H1 (cell line): ENCODE data around the gene NFKBIE. TPM values are rescaled to one million over a fixed set of nuclear protein-coding genes. Genes with fewer than 3 reads are reported as not detected.

ENCODE experiments used
- CTCF ChIA-PET: fragments of 300-600 bp; sonication (Branson Sonifier 250); formaldehyde crosslinking; loops from one replicate; lab custom pipeline; 2021; ENCODE audit not compliant: partially characterized antibody; lab: Charles Lee
- POLR2A ChIA-PET: fragments of 300-600 bp; sonication (Branson Sonifier 250); formaldehyde crosslinking; loops from one replicate; lab custom pipeline; 2021; ENCODE audit warnings: inconsistent platforms; ENCODE audit not compliant: partially characterized antibody; lab: Charles Lee
- DNase-seq, 2 experiments: peaks; one replicate each; pipeline versions ENCODE4 v3.0.0 to v3.0.0-alpha.2; 2010 to 2022; ENCODE audit warnings: low spot score in 2 of 2, low read depth in 1 of 2, mixed read lengths in 1 of 2
- FAIRE-seq: peaks from 2 replicates; lab custom pipeline; 2011; peaks lifted over from hg19 to GRCh38; lab: Jason Lieb, UNC
- H2AFZ ChIP-seq: 2 replicates; pipeline ENCODE4 v1.8.1; 2012; ENCODE audit warnings: low read length, inconsistent platforms
- H2AK5ac ChIP-seq: 2 replicates; pipeline ENCODE4 v1.6.1; 2013; ENCODE audit warnings: low read depth, low read length
- H2BK120ac ChIP-seq: replicated peaks from 2 replicates; pipeline ENCODE3; 2013; ENCODE audit warnings: low read depth, low read length, inconsistent platforms
- H2BK12ac ChIP-seq: 2 replicates; pipeline ENCODE4 v1.6.1; 2013; ENCODE audit warnings: low read depth, low read length
- H2BK15ac ChIP-seq: 2 replicates; pipeline ENCODE4 v1.6.1; 2013; ENCODE audit warnings: low read length
- H2BK20ac ChIP-seq: 2 replicates; pipeline ENCODE4 v1.6.1; 2013; ENCODE audit warnings: low read length
- H2BK5ac ChIP-seq: 2 replicates; pipeline ENCODE4 v1.6.1; 2013; ENCODE audit warnings: low read depth, low read length
- H3K14ac ChIP-seq: 2 replicates; pipeline ENCODE4 v1.6.1; 2013; ENCODE audit warnings: inconsistent platforms; ENCODE audit not compliant: insufficient read length
- H3K18ac ChIP-seq: 2 replicates; pipeline ENCODE4 v1.6.1; 2013; ENCODE audit warnings: low read length; ENCODE audit errors: extremely low read depth
- H3K23ac ChIP-seq: 2 replicates; pipeline ENCODE4 v1.6.1; 2013; ENCODE audit warnings: inconsistent platforms; ENCODE audit not compliant: insufficient read length
- H3K23me2 ChIP-seq: 2 replicates; pipeline ENCODE4 v1.6.1; 2013; ENCODE audit warnings: low read depth, low read length
- H3K27ac ChIP-seq: 2 replicates; pipeline ENCODE4 v1.6.1; 2011; ENCODE audit warnings: low read depth, low read length, inconsistent platforms
- H3K27me3 ChIP-seq, 4 experiments: replicated peaks in 1 of 4; 1 replicate in 1 of 4; 2 replicates in 3 of 4; pipeline versions ENCODE4 v1.6.1 to v1.8.1; 2011 to 2013; ENCODE audit warnings: low read length in 3 of 4, mild to moderate bottlenecking in 3 of 4, inconsistent platforms in 2 of 4, mixed read lengths in 2 of 4, moderate library complexity in 1 of 4; ENCODE audit not compliant: control insufficient read depth in 3 of 4, insufficient read depth in 3 of 4; ENCODE audit errors: extremely low read depth in 1 of 4
- H3K36me3 ChIP-seq, 4 experiments: 2 replicates each; pipeline versions ENCODE4 v1.6.1 to v1.8.1; 2011 to 2013; ENCODE audit warnings: mild to moderate bottlenecking in 4 of 4, low read length in 3 of 4, moderate library complexity in 2 of 4, control low read depth in 1 of 4, inconsistent platforms in 1 of 4; ENCODE audit not compliant: insufficient read depth in 4 of 4, control insufficient read depth in 2 of 4
- H3K4ac ChIP-seq: replicated peaks from 2 replicates; pipeline ENCODE3; 2013; ENCODE audit warnings: low read length, low read depth, mixed read lengths, inconsistent platforms; ENCODE audit not compliant: insufficient read length
- H3K4me1 ChIP-seq, 4 experiments: replicated peaks in 1 of 4; 1 replicate in 1 of 4; 2 replicates in 3 of 4; pipeline versions ENCODE4 v1.6.1 to v1.8.1; 2011 to 2013; ENCODE audit warnings: low read length in 3 of 4, inconsistent platforms in 2 of 4, mixed read lengths in 1 of 4; ENCODE audit not compliant: insufficient read depth in 4 of 4, control insufficient read depth in 3 of 4
- H3K4me2 ChIP-seq, 2 experiments: 2 replicates each; pipeline versions ENCODE4 v1.6.1 to v1.8.1; 2011 to 2013; ENCODE audit warnings: low read depth in 2 of 2, low read length in 2 of 2, control low read depth in 1 of 2, inconsistent platforms in 1 of 2, mild to moderate bottlenecking in 1 of 2; ENCODE audit not compliant: insufficient read depth in 1 of 2
- H3K4me3 ChIP-seq, 4 experiments: fragments of 200-600, 300-600 bp in 1 of 4; sonication (generic), shearing (Covaris generic), sonication (Bioruptor Twin) in 1 of 4; 2 replicates each; pipeline versions ENCODE4 v1.5.1 to v1.8.1; 2011 to 2016; ENCODE audit warnings: low read length in 4 of 4, low read depth in 3 of 4, control low read depth in 2 of 4, inconsistent platforms in 2 of 4, mild to moderate bottlenecking in 2 of 4, mixed read lengths in 1 of 4, moderate library complexity in 1 of 4; ENCODE audit not compliant: insufficient read depth in 2 of 4; ENCODE audit errors: extremely low read depth in 1 of 4
- H3K56ac ChIP-seq: replicated peaks from 2 replicates; pipeline ENCODE3; 2013; ENCODE audit warnings: low read depth, mild to moderate bottlenecking, mixed read lengths, low read length, inconsistent platforms; ENCODE audit not compliant: insufficient read length
- H3K79me1 ChIP-seq: 2 replicates; pipeline ENCODE4 v1.6.1; 2013; ENCODE audit warnings: low read depth, low read length, control low read depth
- H3K79me2 ChIP-seq, 2 experiments: 2 replicates each; pipeline versions ENCODE4 v1.6.1 to v1.8.1; 2012 to 2013; ENCODE audit warnings: low read length in 2 of 2, mild to moderate bottlenecking in 2 of 2, inconsistent platforms in 1 of 2; ENCODE audit not compliant: insufficient read depth in 2 of 2, control insufficient read depth in 1 of 2
- H3K9ac ChIP-seq, 4 experiments: replicated peaks in 1 of 4; 1 replicate in 1 of 4; 2 replicates in 3 of 4; pipeline versions ENCODE4 v1.6.1 to v1.8.1; 2011 to 2013; ENCODE audit warnings: low read depth in 3 of 4, low read length in 3 of 4, control low read depth in 2 of 4, mild to moderate bottlenecking in 2 of 4, moderate library complexity in 2 of 4, inconsistent platforms in 1 of 4; ENCODE audit errors: extremely low read depth in 1 of 4
- H3K9me3 ChIP-seq, 2 experiments: 2 replicates each; pipeline versions ENCODE4 v1.6.1 to v1.8.1; 2012 to 2013; ENCODE audit warnings: mild to moderate bottlenecking in 2 of 2, moderate library complexity in 2 of 2, control low read depth in 1 of 2, inconsistent platforms in 1 of 2, low read depth in 1 of 2, low read length in 1 of 2, mixed read lengths in 1 of 2; ENCODE audit not compliant: insufficient read depth in 2 of 2
- H4K20me1 ChIP-seq, 2 experiments: replicated peaks in 1 of 2; 2 replicates each; pipeline versions ENCODE3 to v1.8.1; 2011 to 2013; ENCODE audit warnings: inconsistent platforms in 2 of 2, low read length in 2 of 2, mild to moderate bottlenecking in 1 of 2; ENCODE audit not compliant: insufficient read depth in 2 of 2, control insufficient read depth in 1 of 2
- H4K5ac ChIP-seq: 2 replicates; pipeline ENCODE4 v1.6.1; 2013; ENCODE audit warnings: low read length, low read depth, mixed read lengths, inconsistent platforms; ENCODE audit not compliant: insufficient read length
- H4K8ac ChIP-seq: 2 replicates; pipeline ENCODE4 v1.8.0; 2013; ENCODE audit warnings: mild to moderate bottlenecking, moderate library complexity, low read length, inconsistent platforms; ENCODE audit not compliant: insufficient read depth; ENCODE audit errors: extremely low read depth
- H4K91ac ChIP-seq: replicated peaks from 2 replicates; pipeline ENCODE3; 2013; ENCODE audit warnings: low read length, mixed read lengths, inconsistent platforms; ENCODE audit not compliant: insufficient read length
- BACH1 ChIP-seq: IDR thresholded peaks from 2 replicates; pipeline ENCODE4 v1.6.1; 2012; ENCODE audit warnings: low read length, improper control_type of control experiment
- CBX8 ChIP-seq: fragments of 300-800, 300-1000 bp; sonication (generic); IDR thresholded peaks from 2 replicates; pipeline ENCODE4 v1.7.1; 2016; ENCODE audit warnings: low read depth, low read length, borderline replicate concordance
- E2F6 ChIP-seq: IDR thresholded peaks from 2 replicates; pipeline ENCODE4 v1.6.1; 2012; ENCODE audit warnings: inconsistent platforms
- JUND ChIP-seq: IDR thresholded peaks from 2 replicates; pipeline ENCODE4 v1.6.1; 2011; ENCODE audit warnings: mild to moderate bottlenecking, improper control_type of control experiment, low read length
- POLR2A ChIP-seq, 2 experiments: IDR thresholded peaks; 1 replicate in 1 of 2; 2 replicates in 1 of 2; pipeline ENCODE4 v1.6.1; 2011; ENCODE audit warnings: low read depth in 2 of 2, low read length in 2 of 2, mild to moderate bottlenecking in 2 of 2; ENCODE audit errors: control extremely low read depth in 1 of 2
- RAD21 ChIP-seq, 2 experiments: IDR thresholded peaks in 1 of 2; conservative IDR thresholded peaks in 1 of 2; 2 replicates each; pipeline ENCODE4 v1.6.1; 2011; ENCODE audit warnings: low read depth in 2 of 2, low read length in 2 of 2, improper control_type of control experiment in 1 of 2, inconsistent platforms in 1 of 2, mild to moderate bottlenecking in 1 of 2, moderate library complexity in 1 of 2
- SIN3A ChIP-seq, 2 experiments: IDR thresholded peaks in 1 of 2; conservative IDR thresholded peaks in 1 of 2; 2 replicates each; pipeline ENCODE4 v1.6.1; 2011 to 2012; ENCODE audit warnings: low read length in 2 of 2, improper control_type of control experiment in 1 of 2, low read depth in 1 of 2, mild to moderate bottlenecking in 1 of 2
- WGBS, 2 experiments: shearing (Covaris generic) in 1 of 2; methylation state at CpG; one replicate each; pipeline versions ENCODE4 v1.1.6 to v1.1.7; 2013 to 2015; ENCODE audit warnings: low lambda C conversion rate in 2 of 2, mixed read lengths in 2 of 2, inconsistent platforms in 1 of 2, low coverage in 1 of 2, missing lambda C conversion rate in 1 of 2; ENCODE audit not compliant: insufficient replicate concordance in 2 of 2, insufficient coverage in 1 of 2, insufficient read length in 1 of 2; ENCODE audit errors: extremely low coverage in 1 of 2, missing lambda C conversion rate in 1 of 2; 5-methylcytosine and 5-hydroxymethylcytosine counted together
- polyA plus RNA-seq, 7 experiments: library from polyadenylated mRNA; depleted of rRNA in 3 of 7; stranded (reverse) in 5 of 7; unstranded in 2 of 7; fragments of >200 nt in 5 of 7; fragments of 200-250 nt in 2 of 7; gene quantifications; 1 replicate in 5 of 7; 2 replicates in 1 of 7; 4 replicates in 1 of 7; pipeline versions ENCODE4 v1.2.1 to v1.2.3, GENCODE V29; 2011 to 2013; ENCODE audit warnings: missing spikeins in 2 of 7, mixed read lengths in 2 of 7
- total RNA-seq: library from RNA; stranded (reverse); fragmentation: NEBNext Ultra II Directional; extraction: Animal tissue kit (Norgen Biotek cat#: 25700); gene quantifications from 2 replicates; pipeline ENCODE4 v1.2.1, GENCODE V29; 2021

Gene NFKBIE
- total and polyA plus RNA-seq, 2 of the 8 experiments (the other 6 are each of a cell fraction or from before 2014, with no cell fraction given) = 13.5 to 19.2 TPM

GRCh38 chr6:44253307-44254101 lies 11.8 kb downstream of the NFKBIE start:
- Histone ChIP-seq H2BK120ac (no peak overlapping the region), H3K4me2 (no peak overlapping the region), H3K27me3 (no peaks in the 10 kb centered on the region), H2AFZ (no peak overlapping the region), H3K56ac (no peak overlapping the region), H3K79me1 (no peaks in the 10 kb centered on the region; the same call in 1 of the 2 replicates), H3K4me3 (no peak overlapping the region), H2BK5ac (0 out of 2 replicates have a peak overlapping the region, but pooled peaks have one; percentile 13), H2BK15ac (no peak overlapping the region), H3K4me1 (peaks cover 7 to 24% (median 9%) of the 10 kb centered on the region in 4 experiments), H3K23me2 (peaks cover 16% of the 10 kb centered on the region), H3K9me3 (no peaks in the 10 kb centered on the region), H4K5ac (no peak overlapping the region), H3K9ac (no peak overlapping the region), H4K20me1 (peaks cover 24 to 36% of the 10 kb centered on the region in 2 experiments), H2AK5ac (no peak overlapping the region), H4K91ac (no peak overlapping the region), H2BK12ac (no peak overlapping the region), H3K36me3 (peaks cover 52 to 73% (median 65%) of the 10 kb centered on the region in 4 experiments), H3K4ac (no peak overlapping the region), H3K79me2 (peaks cover 12 to 49% of the 10 kb centered on the region in 2 experiments), H4K8ac (no peak overlapping the region; the same call in 1 of the 2 replicates), H2BK20ac (no peak overlapping the region), H3K27ac (no peak overlapping the region), H3K23ac (no peak overlapping the region), H3K14ac (no peak overlapping the region), H3K18ac (no peak overlapping the region)
- DNase-seq (peak in 1 of 2 experiments; percentile 82), FAIRE-seq (no peak)
- WGBS, 2 experiments = 86% methylated on average over 10 of the region's 10 CpGs; no CpG with 5 or more reads in 1 of the 2 experiments
- POLR2A ChIA-PET = interaction anchor here (0.7 to 15.1 kb wide), 20 partner anchors 13 to 312 kb away, joined by 3 to 581 read pairs (median 8); partner anchors contain the start of genes AARS2, HSP90AB1, NFKBIE and SLC29A1
- CTCF ChIA-PET = interaction anchor here (0.7 to 4.8 kb wide), 21 partner anchors 7 to 168 kb away, joined by 3 to 48 read pairs (median 6); partner anchors contain the start of gene HSP90AB1
- TF ChIP-seq JUND (no peak), BACH1 (no peak), SIN3A (conservative IDR thresholded peaks at IDR 0.05 in 1 of 2, IDR thresholded peaks at IDR 0.05 in 1 of 2; ENCODE audit: low read depth in 1 of 2, low read length in 2 of 2) (no peak; a peak in 1 of 4 replicates), CBX8 (no peak), POLR2A (IDR thresholded peaks at IDR 0.05; ENCODE audit: control extremely low read depth in 1 of 2, low read depth in 2 of 2, low read length in 2 of 2) (peak in 1 of 2 experiments; percentile 83; a peak in 2 of 3 replicates), E2F6 (no peak), RAD21 (IDR thresholded peaks at IDR 0.05 in 1 of 2, conservative IDR thresholded peaks at IDR 0.05 in 1 of 2; ENCODE audit: low read depth in 2 of 2, low read length in 2 of 2) (peak; percentile 19 to 27; a peak in 3 of 4 replicates)
